Measurements from ENCODE around the gene ITSN1.

The ITSN1 gene

DNA sequence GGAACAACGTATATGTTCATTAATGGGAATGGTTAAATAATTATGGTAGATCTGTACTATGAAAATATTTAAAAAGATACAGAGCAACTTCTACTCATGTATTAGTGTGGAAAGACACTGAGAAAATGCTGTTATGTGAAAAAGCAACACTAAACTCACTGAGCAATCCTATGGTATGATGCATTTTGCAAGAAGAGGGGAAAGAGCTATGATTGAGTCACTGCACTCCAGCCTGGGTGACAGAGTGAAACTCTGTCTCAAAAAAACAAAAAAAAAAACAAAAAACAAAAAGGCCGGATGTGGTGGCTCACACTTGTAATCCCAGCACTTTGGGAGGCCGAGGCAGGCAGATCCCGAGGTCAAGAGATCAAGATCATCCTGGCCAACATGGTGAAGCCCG lies 228.9 kb downstream of the ITSN1 start:
- no peak for TF ChIP-seq RARB (CRISPR knock-in tag; IDR thresholded peaks at IDR 0.05)
- no peak for TF ChIP-seq ZFP30 (CRISPR knock-in tag; IDR thresholded peaks at IDR 0.05)
- TF ChIP-seq ZNF565 (CRISPR knock-in tag; conservative IDR thresholded peaks at IDR 0.05; ENCODE audit: low read depth): no peak
- no peak for TF ChIP-seq TOX (CRISPR knock-in tag; IDR thresholded peaks at IDR 0.05; ENCODE audit: borderline replicate concordance)
- no peak for TF ChIP-seq SNAI2 (CRISPR knock-in tag; IDR thresholded peaks at IDR 0.05)
- no peak for TF ChIP-seq BACH2 (CRISPR knock-in tag; IDR thresholded peaks at IDR 0.05; ENCODE audit: borderline replicate concordance)
- TF ChIP-seq ISL1 (CRISPR knock-in tag; IDR thresholded peaks at IDR 0.05): no peak
- TF ChIP-seq, protein P1, sequence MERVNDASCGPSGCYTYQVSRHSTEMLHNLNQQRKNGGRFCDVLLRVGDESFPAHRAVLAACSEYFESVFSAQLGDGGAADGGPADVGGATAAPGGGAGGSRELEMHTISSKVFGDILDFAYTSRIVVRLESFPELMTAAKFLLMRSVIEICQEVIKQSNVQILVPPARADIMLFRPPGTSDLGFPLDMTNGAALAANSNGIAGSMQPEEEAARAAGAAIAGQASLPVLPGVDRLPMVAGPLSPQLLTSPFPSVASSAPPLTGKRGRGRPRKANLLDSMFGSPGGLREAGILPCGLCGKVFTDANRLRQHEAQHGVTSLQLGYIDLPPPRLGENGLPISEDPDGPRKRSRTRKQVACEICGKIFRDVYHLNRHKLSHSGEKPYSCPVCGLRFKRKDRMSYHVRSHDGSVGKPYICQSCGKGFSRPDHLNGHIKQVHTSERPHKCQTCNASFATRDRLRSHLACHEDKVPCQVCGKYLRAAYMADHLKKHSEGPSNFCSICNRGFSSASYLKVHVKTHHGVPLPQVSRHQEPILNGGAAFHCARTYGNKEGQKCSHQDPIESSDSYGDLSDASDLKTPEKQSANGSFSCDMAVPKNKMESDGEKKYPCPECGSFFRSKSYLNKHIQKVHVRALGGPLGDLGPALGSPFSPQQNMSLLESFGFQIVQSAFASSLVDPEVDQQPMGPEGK (CRISPR knock-in tag; IDR thresholded peaks at IDR 0.05; ENCODE audit: borderline replicate concordance): no peak
- no peak for TF ChIP-seq CSDC2 (CRISPR knock-in tag; IDR thresholded peaks at IDR 0.05)
- no peak for TF ChIP-seq ZNF8 (CRISPR knock-in tag; IDR thresholded peaks at IDR 0.05)
- no peak for ATAC-seq

DNA sequence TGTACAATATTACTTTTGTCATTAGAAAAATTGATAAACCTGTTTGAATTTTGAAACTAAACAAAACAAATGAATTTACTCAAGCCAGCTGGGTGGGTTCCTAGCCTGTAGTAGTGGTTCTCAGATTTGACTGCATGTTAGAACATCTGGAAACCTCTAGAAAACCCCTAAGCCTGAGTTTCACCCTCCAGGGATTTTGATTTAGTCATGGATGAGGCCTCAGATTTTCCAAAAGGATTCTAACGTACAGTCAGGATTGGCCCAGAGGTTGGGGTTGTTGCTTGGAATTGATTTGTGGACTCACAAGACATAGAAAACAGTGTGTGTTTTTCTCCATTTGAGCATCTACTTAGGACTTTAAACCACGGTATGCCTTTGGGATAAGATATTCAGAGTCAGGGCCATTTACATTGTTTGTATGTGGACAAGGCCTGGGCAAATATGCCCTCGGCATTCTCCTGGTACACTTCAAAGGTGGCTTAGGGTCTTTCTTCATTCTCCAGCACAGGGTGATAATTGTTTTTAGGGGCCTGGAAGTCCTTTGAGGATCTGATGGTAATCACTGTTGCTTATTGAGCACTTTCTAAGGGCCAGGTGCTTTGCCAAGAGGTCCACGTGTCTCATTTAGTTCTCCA lies 230.7 kb downstream of the ITSN1 start:
- ATAC-seq: no peak
- TF ChIP-seq, protein P1 (CRISPR knock-in tag; IDR thresholded peaks at IDR 0.05; ENCODE audit: borderline replicate concordance): no peak
- TF ChIP-seq, protein P2, sequence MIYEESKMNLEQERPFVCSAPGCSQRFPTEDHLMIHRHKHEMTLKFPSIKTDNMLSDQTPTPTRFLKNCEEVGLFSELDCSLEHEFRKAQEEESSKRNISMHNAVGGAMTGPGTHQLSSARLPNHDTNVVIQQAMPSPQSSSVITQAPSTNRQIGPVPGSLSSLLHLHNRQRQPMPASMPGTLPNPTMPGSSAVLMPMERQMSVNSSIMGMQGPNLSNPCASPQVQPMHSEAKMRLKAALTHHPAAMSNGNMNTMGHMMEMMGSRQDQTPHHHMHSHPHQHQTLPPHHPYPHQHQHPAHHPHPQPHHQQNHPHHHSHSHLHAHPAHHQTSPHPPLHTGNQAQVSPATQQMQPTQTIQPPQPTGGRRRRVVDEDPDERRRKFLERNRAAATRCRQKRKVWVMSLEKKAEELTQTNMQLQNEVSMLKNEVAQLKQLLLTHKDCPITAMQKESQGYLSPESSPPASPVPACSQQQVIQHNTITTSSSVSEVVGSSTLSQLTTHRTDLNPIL (CRISPR knock-in tag; IDR thresholded peaks at IDR 0.05; ENCODE audit: low read depth): no peak
- TF ChIP-seq, protein P3, sequence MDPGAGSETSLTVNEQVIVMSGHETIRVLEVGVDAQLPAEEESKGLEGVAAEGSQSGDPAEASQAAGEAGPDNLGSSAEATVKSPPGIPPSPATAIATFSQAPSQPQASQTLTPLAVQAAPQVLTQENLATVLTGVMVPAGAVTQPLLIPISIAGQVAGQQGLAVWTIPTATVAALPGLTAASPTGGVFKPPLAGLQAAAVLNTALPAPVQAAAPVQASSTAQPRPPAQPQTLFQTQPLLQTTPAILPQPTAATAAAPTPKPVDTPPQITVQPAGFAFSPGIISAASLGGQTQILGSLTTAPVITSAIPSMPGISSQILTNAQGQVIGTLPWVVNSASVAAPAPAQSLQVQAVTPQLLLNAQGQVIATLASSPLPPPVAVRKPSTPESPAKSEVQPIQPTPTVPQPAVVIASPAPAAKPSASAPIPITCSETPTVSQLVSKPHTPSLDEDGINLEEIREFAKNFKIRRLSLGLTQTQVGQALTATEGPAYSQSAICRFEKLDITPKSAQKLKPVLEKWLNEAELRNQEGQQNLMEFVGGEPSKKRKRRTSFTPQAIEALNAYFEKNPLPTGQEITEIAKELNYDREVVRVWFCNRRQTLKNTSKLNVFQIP (CRISPR knock-in tag; IDR thresholded peaks at IDR 0.05; ENCODE audit: borderline replicate concordance, low read depth): no peak
- no peak for TF ChIP-seq CSDC2 (CRISPR knock-in tag; IDR thresholded peaks at IDR 0.05)
- no peak for TF ChIP-seq ZNF70 (CRISPR knock-in tag; IDR thresholded peaks at IDR 0.05)
- TF ChIP-seq TCF4 (CRISPR knock-in tag; IDR thresholded peaks at IDR 0.05; ENCODE audit: borderline replicate concordance): no peak
- TF ChIP-seq PPARA (CRISPR knock-in tag; IDR thresholded peaks at IDR 0.05; ENCODE audit: borderline replicate concordance): no peak
- TF ChIP-seq, protein P4, sequence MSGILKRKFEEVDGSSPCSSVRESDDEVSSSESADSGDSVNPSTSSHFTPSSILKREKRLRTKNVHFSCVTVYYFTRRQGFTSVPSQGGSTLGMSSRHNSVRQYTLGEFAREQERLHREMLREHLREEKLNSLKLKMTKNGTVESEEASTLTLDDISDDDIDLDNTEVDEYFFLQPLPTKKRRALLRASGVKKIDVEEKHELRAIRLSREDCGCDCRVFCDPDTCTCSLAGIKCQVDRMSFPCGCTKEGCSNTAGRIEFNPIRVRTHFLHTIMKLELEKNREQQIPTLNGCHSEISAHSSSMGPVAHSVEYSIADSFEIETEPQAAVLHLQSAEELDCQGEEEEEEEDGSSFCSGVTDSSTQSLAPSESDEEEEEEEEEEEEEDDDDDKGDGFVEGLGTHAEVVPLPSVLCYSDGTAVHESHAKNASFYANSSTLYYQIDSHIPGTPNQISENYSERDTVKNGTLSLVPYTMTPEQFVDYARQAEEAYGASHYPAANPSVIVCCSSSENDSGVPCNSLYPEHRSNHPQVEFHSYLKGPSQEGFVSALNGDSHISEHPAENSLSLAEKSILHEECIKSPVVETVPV (CRISPR knock-in tag; IDR thresholded peaks at IDR 0.05): no peak
- TF ChIP-seq TOX (CRISPR knock-in tag; IDR thresholded peaks at IDR 0.05; ENCODE audit: borderline replicate concordance): no peak

DNA sequence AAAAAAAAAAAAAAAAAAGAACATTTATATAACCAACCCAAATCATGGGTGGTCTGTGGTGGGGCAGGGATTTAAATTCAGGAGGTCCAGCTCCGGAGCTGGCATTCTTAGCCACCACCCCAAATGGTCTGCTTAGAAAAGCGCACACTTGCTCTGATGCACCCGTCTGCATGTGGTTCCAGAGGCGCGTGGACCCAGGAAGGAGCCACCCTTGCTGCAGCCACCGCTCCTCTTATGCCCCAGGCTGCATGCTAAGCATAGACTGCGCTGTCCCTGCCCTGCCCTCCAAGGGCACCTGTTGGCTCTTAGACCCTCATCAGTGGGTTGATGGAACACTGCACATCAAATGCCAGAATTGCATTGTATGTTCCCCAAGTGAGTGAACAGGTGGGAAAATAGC lies 231.9 kb downstream of the ITSN1 start:
- ATAC-seq: no peak
- TF ChIP-seq, protein P4 (CRISPR knock-in tag; IDR thresholded peaks at IDR 0.05): no peak
- TF ChIP-seq, protein P3 (CRISPR knock-in tag; IDR thresholded peaks at IDR 0.05; ENCODE audit: borderline replicate concordance, low read depth): no peak
- no peak for TF ChIP-seq ZNF70 (CRISPR knock-in tag; IDR thresholded peaks at IDR 0.05)
- TF ChIP-seq, protein P1 (CRISPR knock-in tag; IDR thresholded peaks at IDR 0.05; ENCODE audit: borderline replicate concordance): no peak
- TF ChIP-seq ZC3H10 (CRISPR knock-in tag; IDR thresholded peaks at IDR 0.05): no peak
